HepG2 (cell line): Measurements from ENCODE around the gene YEATS4. TPM values are rescaled to one million over a fixed set of nuclear protein-coding genes. Genes with fewer than 3 reads are reported as not detected.

Source experiments
- ARNTL ChIP-seq: sonication (generic); formaldehyde crosslinking; IDR thresholded peaks from 2 replicates; pipeline ENCODE4 v1.4.0; 2020; ENCODE audit warnings: mild to moderate bottlenecking, missing genetic modification reagents
- ASH2L ChIP-seq: fragments of 300-600, 200-600 bp; sonication (generic); IDR thresholded peaks from 2 replicates; pipeline ENCODE4 v1.7.0; 2017; ENCODE audit warnings: low read depth, mild to moderate bottlenecking, moderate library complexity, mixed read lengths, low read length; ENCODE audit not compliant: insufficient read length
- ATF2 ChIP-seq: sonication (generic); formaldehyde crosslinking; IDR thresholded peaks from 2 replicates; pipeline ENCODE4 v1.4.0; 2020; ENCODE audit warnings: missing genetic modification reagents
- HDAC6 ChIP-seq: fragments of 200-600 bp; sonication (generic); IDR thresholded peaks from 2 replicates; pipeline ENCODE4 v1.7.0; 2017; ENCODE audit warnings: mild to moderate bottlenecking, antibody characterized with exemption, low read length, low read depth
- HNRNPK ChIP-seq: fragments of 200-400 bp; formaldehyde crosslinking; IDR thresholded peaks from 2 replicates; pipeline ENCODE4 v1.6.1; 2018; ENCODE audit warnings: low read length, low read depth, moderate library complexity, mild to moderate bottlenecking; ENCODE audit not compliant: poor library complexity, severe bottlenecking
- MAFK ChIP-seq, 2 experiments: IDR thresholded peaks in 1 of 2; conservative IDR thresholded peaks in 1 of 2; 2 replicates each; pipeline ENCODE4 v1.6.1; 2011; ENCODE audit warnings: improper control_type of control experiment in 2 of 2, low read length in 2 of 2
- PHB2 ChIP-seq: fragments of 450-650 bp; IDR thresholded peaks from 2 replicates; pipeline ENCODE4 v1.6.1; 2018; ENCODE audit not compliant: partially characterized antibody
- POGK ChIP-seq: sonication (generic); formaldehyde crosslinking; conservative IDR thresholded peaks from 2 replicates; pipeline ENCODE4 v1.8.0; 2022; ENCODE audit warnings: mild to moderate bottlenecking, moderate library complexity, missing genetic modification reagents
- SMARCC2 ChIP-seq: fragments of 450-650 bp; IDR thresholded peaks from 2 replicates; pipeline ENCODE4 v1.6.1; 2017; ENCODE audit warnings: antibody characterized with exemption, mild to moderate bottlenecking
- THYN1 ChIP-seq: sonication (generic); formaldehyde crosslinking; IDR thresholded peaks from 2 replicates; pipeline ENCODE4 v1.8.1; 2023; ENCODE audit warnings: low read depth, mild to moderate bottlenecking, moderate library complexity, missing genetic modification reagents, borderline replicate concordance
- YEATS4 ChIP-seq: sonication (generic); formaldehyde crosslinking; IDR thresholded peaks from 2 replicates; pipeline ENCODE4 v1.4.0; 2020; ENCODE audit warnings: missing genetic modification reagents, borderline replicate concordance
- ZBTB38 ChIP-seq: sonication (generic); formaldehyde crosslinking; IDR thresholded peaks from 2 replicates; pipeline ENCODE4 v1.5.1; 2020; ENCODE audit warnings: mild to moderate bottlenecking, missing genetic modification reagents
- polyA plus RNA-seq, 8 experiments: library from polyadenylated mRNA; depleted of rRNA in 3 of 8; stranded (reverse) in 7 of 8; unstranded in 1 of 8; fragments of >200 nt; fragmentation: Illumina TruSeq in 4 of 8; extraction: Trizol in 4 of 8; gene quantifications; 2 replicates each; pipeline versions ENCODE4 v1.2.1 to v1.2.3, GENCODE V29; 2011 to 2016; ENCODE audit warnings: low read depth in 4 of 8, missing spikeins in 1 of 8, mixed read lengths in 1 of 8; ENCODE audit not compliant: insufficient read depth in 1 of 8
- total RNA-seq, 5 experiments: library from RNA; depleted of rRNA; stranded (reverse); fragments of >200 nt; fragmentation: Illumina TruSeq; extraction: Trizol; gene quantifications; 2 replicates each; pipeline ENCODE4 v1.2.3, GENCODE V29; 2016; ENCODE audit warnings: low read depth in 1 of 5
- TF ChIP-seq, protein P1 (sequence below): sonication (generic); formaldehyde crosslinking; IDR thresholded peaks from 2 replicates; pipeline ENCODE4 v1.5.1; 2020; ENCODE audit warnings: mild to moderate bottlenecking, missing genetic modification reagents
- TF ChIP-seq, protein P2 (sequence below): sonication (generic); formaldehyde crosslinking; IDR thresholded peaks from 2 replicates; pipeline ENCODE4 v1.8.0; 2022; ENCODE audit warnings: missing genetic modification reagents, mild to moderate bottlenecking, inconsistent platforms, borderline replicate concordance
- TF ChIP-seq, protein P3 (sequence below): IDR thresholded peaks from 2 replicates; pipeline ENCODE4 v1.6.1; 2016; ENCODE audit warnings: control low read depth

The YEATS4 gene
- total and polyA plus RNA-seq, 2 of the 13 experiments (the other 11 are each of a cell fraction or from before 2014, with no cell fraction given): 16.8 to 45.0 TPM

DNA sequence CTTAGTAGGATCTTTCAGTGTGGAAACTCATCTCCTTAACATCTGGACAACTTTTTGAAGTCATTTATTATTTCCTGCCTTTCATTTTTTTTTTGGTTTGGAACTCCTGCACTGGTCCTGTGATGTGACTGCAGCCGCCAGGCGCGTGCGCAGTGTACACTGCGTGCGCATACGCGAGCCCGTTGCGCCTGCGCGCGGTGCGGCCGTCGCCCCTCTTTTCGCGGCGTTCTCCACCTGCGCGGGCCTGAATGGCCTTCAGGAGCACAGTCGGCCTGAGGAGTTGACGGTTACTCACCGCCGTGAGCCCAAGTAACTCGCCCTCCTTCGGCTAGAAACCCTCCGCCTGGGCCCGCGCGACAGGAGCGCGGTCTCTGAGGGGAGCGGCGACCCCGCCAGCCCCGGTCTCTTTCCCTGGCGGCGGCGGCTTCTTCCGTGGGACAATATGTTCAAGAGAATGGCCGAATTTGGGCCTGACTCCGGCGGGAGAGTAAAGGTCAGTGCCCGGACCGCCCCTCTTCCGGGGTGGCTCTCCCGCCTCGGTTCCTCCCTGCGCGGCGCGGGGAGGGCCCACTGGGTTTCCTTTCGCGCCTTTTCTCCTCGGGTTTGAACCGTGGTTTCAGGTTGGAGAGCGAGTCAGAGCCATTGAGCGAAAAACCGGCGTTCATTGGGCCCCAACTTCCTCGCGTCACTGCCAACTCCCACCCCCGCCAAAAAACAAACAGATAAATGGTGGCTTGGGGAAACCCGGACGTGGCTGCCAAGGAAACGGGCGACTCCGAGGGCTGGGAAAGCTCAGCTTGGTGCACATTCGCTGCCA lies at the start of gene YEATS4 (continued):
- TF ChIP-seq, protein P1, sequence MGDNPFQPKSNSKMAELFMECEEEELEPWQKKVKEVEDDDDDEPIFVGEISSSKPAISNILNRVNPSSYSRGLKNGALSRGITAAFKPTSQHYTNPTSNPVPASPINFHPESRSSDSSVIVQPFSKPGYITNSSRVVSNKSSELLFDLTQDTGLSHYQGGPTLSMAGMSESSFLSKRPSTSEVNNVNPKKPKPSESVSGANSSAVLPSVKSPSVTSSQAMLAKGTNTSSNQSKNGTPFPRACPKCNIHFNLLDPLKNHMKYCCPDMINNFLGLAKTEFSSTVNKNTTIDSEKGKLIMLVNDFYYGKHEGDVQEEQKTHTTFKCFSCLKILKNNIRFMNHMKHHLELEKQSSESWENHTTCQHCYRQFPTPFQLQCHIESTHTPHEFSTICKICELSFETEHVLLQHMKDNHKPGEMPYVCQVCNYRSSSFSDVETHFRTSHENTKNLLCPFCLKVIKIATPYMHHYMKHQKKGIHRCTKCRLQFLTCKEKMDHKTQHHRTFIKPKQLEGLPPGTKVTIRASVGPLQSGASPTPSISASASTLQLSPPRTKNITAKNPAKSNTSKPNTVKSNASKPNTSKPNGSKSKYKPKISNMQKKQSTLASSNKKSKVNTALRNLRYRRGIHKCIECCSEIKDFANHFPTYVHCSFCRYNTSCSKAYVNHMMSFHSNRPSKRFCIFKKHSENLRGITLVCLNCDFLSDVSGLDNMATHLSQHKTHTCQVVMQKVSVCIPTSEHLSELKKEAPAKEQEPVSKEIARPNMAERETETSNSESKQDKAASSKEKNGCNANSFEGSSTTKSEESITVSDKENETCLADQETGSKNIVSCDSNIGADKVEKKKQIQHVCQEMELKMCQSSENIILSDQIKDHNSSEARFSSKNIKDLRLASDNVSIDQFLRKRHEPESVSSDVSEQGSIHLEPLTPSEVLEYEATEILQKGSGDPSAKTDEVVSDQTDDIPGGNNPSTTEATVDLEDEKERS (CRISPR knock-in tag): peak; percentile 71; the same call in 1 of the 2 replicates
- TF ChIP-seq POGK (CRISPR knock-in tag): peak; percentile 77
- no peak for TF ChIP-seq THYN1 (CRISPR knock-in tag)
- no peak for TF ChIP-seq SMARCC2
- TF ChIP-seq, protein P2, sequence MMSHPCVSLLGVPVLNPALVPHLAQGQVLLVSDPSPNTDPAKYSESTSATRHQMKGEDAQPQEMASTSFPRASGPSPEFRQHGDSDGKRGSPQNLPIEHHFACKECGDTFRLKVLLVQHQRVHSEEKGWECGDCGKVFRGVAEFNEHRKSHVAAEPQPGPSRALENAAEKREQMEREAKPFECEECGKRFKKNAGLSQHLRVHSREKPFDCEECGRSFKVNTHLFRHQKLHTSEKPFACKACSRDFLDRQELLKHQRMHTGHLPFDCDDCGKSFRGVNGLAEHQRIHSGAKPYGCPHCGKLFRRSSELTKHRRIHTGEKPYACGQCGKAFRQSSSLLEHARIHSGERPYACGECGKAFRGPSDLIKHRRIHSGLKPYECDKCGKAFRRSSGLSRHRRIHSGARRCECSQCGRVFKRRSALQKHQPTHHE (CRISPR knock-in tag): no peak
- peak; percentile 96 for TF ChIP-seq ASH2L
- TF ChIP-seq YEATS4: peak; percentile 98
- TF ChIP-seq PHB2: no peak
- TF ChIP-seq ARNTL (CRISPR knock-in tag): peak; percentile 66
- TF ChIP-seq, protein P3, sequence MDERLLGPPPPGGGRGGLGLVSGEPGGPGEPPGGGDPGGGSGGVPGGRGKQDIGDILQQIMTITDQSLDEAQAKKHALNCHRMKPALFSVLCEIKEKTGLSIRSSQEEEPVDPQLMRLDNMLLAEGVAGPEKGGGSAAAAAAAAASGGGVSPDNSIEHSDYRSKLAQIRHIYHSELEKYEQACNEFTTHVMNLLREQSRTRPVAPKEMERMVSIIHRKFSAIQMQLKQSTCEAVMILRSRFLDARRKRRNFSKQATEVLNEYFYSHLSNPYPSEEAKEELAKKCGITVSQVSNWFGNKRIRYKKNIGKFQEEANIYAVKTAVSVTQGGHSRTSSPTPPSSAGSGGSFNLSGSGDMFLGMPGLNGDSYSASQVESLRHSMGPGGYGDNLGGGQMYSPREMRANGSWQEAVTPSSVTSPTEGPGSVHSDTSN (CRISPR knock-in tag): no peak
- TF ChIP-seq ATF2 (CRISPR knock-in tag): peak; percentile 75
- TF ChIP-seq ZBTB38 (CRISPR knock-in tag): no peak; the same call in none of the 2 replicates
- TF ChIP-seq MAFK (conservative IDR thresholded peaks at IDR 0.05 in 1 of 2, IDR thresholded peaks at IDR 0.05 in 1 of 2; ENCODE audit: low read length in 2 of 2): no peak
- TF ChIP-seq HNRNPK: no peak
- no peak for TF ChIP-seq HDAC6
